NCI-H146 (cell line): ENCODE data around the gene ZNF79.

ENCODE experiments used
- DNase-seq: peaks from one replicate; lab custom pipeline; 2025; lab: John Stamatoyannopoulos, UW

Gene ZNF79

GRCh38 chr9:127428348-127428747 is 4.2 kb downstream of the ZNF79 start:
- DNase-seq: no peak

DNA sequence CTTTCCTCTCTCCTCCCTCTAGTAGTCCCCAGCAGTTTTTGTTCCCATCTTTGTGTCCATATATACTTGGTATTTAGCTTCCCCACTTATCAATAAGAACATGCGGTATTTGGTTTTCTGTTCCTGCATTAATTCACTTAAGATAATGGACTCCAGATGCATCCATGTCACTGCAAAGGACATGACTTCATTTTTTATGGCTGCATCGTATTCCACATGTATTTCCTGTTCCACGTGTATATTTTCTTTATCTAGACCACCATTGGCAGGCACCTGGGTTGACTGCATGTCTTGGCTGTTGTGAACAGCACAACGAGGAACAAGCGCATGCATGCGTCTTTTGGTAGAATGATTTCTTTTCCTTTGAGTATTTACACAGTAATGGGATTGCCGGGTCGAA is 6.2 kb downstream of the ZNF79 start:
- DNase-seq: no peak

- DNase-seq: no peak
Measured at GRCh38 chr9:127437497-127438264, 13.5 kb downstream of the ZNF79 start.

DNA sequence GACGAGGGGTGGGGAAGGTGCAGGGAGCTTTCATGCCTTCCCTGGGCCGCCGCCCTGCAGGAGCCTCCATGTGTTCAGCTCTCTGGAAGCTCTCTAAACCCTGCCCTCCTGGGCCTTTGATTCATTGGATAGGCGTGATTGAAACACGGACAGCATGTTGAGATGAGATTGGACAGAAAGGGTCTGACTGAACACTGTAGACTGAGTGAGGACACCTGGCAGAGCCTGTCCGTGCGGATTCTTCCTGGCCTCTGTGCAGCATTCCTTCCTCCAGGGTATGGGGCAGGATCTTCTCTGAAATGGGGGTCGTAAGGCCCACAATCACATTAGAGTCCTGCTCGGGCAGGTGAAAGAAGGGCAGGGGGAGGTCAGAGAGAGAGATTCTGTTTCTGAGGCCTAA is 14.2 kb downstream of the ZNF79 start:
- no peak for DNase-seq

GRCh38 chr9:127444283-127444920 is 20.2 kb downstream of the ZNF79 start:
- no peak for DNase-seq

DNA sequence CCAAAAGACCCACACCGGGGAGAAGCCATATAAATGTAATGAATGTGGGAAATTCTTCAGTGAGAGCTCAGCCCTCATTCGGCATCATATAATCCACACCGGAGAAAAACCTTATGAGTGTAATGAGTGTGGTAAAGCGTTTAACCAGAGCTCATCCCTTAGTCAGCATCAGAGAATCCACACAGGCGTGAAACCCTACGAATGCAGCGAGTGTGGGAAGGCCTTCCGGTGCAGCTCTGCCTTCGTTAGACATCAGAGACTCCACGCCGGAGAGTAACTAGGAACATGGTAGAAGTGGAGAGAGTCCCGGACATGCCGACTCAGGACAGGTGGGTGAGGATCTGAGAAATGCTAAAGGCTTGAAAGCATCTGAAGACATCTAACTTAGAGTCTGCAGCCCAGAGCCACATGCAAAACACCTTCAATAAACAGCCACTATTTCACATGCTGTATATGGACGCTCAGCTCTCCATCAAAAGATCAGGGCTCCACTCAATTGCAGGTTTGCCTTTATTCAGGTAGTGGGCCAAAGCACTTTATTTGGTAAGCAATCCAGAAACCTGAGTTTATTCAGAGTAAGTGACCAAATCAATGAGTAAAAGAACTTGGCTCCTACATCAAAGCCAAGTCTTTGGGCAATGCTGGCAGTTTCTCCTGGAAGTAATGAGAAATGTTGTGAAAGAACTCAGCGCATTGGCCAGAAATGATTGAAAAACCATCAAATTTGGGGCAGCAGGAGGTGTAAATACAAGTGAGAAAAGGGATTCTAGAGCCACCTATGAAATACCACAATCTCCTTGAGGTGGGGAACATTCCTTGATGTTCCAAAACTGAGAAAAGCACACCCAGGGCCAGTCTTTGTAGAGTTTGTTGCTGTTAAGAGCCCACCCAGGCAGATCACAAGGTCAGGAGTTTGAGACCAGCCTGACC is 21.0 kb downstream of the ZNF79 start:
- DNase-seq: no peak

GRCh38 chr9:127445851-127446712 is 21.9 kb downstream of the ZNF79 start:
- DNase-seq: no peak

GRCh38 chr9:127446713-127447415 is 22.7 kb downstream of the ZNF79 start:
- DNase-seq: no peak

- no peak for DNase-seq
Measured at GRCh38 chr9:127447416-127448111, 23.4 kb downstream of the ZNF79 start.

DNA sequence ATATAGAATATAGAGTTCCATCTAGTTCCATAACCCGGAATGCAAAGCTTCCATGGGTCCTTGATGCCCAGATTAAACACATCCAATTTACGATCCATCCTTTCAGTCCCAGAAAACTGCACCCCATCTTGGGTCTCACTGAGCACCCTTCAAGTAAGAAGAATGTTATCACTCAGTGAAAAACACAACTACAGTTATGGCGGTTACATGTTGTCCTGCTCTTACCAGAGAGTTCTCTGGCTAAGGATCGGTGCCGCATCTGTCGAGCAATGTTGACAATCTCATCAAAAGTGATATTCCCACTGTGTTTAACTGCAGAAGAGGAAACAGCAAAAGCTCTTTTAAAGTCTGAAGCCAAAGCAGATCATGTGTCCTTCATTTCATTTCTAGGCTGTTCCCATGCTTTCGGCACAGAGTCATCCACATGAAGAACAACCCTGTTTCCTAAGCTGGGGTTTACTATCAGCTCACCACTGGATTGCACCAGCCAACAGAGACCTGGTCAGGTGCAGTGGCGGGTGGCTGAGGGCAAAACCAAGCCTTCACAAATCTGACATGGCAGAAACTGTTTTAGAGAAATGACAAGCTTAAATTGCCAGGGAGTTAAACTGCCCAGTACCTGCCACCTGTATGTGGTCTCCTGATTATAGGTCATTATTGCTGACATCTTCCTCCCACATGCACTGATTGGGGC is 24.1 kb downstream of the ZNF79 start:
- no peak for DNase-seq

DNA sequence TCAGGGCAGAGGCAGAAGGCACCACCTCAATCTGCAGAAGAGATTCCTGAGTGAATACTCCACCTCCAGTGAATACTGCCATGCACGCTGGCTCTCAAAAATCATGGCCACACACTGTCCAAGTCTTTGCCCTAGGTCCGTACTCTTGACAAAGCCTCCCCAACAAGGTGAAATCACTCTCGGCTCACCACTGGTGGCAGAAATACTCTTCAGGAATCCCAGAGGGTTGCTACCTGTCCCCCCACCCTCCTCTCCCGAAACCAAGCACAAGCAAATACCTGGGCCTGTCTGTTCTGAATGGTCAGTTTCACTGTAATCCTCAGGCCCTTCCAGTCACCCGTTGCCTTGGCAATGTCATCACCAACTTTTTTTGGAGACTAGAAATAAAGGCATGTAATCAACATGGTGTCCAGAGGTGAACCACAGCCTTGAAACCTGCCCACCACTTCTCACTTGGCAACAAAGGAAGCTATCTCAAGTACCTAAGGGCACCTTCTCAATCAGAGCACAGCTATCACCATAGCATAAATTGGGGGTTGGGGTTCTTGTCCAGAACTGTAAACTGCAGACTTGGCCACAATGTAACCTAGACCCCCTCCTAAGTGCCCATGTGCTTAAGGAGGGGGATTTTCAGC is 25.3 kb downstream of the ZNF79 start:
- no peak for DNase-seq

- no peak for DNase-seq
Measured at GRCh38 chr9:127450243-127450760, 26.1 kb downstream of the ZNF79 start.

GRCh38 chr9:127450830-127451607 is 26.8 kb downstream of the ZNF79 start, which contains the start of the genes LRSAM1 and RPL12:
LRSAM1 (plus strand) TSS chr9:127451510; CDS start chr9:127454528, 3,018 bp downstream.
RPL12 (minus strand) TSS chr9:127451406; CDS start chr9:127451317, 89 bp downstream.
- peak; percentile 89 for DNase-seq

GRCh38 chr9:127451608-127451857 is 27.4 kb downstream of the ZNF79 start:
- no peak for DNase-seq

DNA sequence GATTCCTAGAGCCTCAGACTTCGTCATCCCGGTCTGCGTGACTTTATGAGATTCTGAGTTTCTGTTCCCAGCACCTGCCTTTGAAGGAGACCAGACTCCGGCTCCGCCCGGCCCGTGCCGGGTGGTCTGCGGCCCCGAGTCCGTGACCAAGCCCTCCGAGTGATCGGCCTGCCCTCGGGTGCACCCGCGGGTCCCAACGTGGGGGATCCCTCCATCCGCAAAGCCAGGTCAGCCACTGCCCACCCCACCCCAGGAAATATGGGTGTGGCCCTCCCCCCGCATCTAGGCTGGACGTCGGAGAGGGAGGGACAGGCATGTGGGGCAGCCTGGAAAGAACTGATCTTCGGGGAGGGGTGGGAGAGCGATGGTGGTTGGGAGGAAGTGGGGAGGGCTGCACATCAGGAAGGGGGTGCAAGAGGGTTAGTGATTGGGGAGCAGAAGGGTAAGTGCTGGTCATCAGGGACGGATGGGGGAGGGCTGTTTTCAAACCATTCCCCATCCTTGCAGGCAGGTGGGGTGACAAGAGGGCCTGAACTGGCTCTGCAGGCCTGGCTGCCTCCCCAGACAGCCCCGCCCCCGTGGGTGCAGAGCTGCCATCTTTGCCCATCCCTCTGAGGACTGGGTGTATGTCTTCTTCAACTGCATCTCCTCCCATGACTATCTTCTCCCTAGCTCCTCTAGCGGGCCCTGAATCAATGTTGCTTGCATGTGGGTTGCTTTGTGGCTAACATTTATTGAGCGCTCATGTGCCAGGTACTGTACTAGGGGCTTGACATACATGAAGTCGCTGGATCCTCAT is 27.9 kb downstream of the ZNF79 start:
- DNase-seq: peak; percentile 55

DNA sequence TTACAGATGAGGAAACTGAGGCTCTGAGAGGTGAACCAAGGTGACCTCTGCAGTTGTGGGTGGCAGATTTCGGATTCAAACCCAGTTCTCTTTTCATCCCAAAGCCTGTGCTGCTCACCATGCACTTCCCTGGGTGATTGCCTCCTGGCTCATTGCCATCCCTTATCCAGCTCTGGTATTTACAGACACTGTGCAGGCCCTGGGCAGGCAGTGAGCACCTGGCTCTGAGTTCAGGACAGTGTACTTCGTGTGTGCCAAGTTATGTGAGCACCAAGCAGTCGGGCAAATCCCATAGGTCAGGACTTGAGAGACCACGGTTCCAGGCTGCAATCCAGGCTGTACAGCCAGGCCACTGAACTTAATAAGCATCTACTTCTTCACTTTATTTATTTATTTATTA is 28.5 kb downstream of the ZNF79 start:
- DNase-seq: peak; percentile 8

DNA sequence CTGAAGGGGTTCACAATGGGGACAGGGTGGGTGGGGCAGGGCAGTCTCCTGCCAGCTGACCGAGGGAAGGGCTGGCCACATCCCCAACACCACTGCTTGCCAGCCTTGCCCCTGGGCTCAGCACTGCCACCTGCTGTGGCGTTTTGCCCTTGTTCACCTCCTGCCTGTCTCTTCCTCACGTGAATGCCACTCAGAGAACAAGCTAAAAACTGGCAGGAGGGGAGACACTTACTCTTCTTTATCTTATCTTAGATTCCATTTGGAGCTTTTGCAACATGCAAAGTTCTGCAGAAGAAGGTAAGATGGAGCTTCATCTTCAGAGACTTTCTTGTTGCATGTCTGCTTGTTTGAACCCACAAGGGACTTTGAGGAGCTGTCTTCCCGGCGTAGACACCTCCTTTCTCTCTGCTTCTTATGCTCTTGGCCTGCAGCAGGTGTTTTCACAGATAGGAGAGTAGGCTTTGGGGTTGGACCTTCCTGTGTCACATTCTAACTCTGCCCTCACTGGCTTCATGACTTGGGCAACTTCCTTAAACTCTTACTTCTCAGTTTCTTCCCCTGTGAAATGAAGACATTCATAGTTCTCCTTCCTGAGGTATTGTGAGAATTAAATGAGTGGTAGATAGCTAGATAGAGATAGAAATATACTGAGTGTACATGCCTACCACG is 31.3 kb downstream of the ZNF79 start:
- no peak for DNase-seq
